Measurements from ENCODE around the gene ANXA10.
A peak's percentile ranks its signal among the peaks of the same experiment; 100 is the strongest.
"Not testable (repeated sequence)": the region's sequence is repeated elsewhere in the genome, so short reads cannot be mapped to it uniquely, and the experiment has no call there.

ANXA10 gene

DNA sequence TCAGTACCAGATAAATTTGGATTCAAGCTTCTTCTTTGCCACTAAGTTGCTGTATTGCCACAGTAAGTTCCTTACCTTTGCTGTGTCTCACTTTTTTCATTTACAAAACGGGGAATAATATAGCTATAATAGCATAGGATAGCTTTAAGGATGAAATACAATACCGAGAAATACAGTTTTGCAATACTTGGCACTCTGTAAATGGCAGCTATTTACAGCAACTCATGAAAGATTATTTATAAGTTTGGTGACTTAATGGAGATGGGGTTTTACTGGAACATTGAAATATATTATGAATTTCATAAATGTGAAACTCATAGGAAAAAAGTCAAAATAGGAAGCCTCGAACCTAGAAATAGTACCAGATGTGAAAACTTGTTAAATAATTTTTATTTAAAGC, 27.6 kb downstream of the ANXA10 start:
- DNase-seq, result no peak

DNA sequence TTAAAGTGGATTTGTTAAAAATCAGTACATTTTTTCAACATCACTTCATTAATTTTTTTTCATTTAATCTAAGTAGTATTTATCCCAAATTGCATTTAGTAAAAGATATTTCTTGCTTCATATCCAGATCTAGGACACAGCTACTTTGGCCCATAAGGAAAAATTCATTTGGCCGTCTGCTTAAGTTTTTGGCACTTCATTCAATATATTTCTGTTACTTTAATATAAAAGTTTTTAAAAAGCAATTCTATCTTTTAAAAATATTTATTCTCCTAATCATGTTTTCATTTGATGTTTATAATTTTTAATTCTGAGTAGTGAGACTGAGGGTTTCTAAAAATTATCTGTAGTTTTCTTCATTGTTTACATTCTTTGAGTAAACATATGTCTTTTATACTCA, 28.5 kb downstream of the ANXA10 start:
- DNase-seq, result no peak

DNA sequence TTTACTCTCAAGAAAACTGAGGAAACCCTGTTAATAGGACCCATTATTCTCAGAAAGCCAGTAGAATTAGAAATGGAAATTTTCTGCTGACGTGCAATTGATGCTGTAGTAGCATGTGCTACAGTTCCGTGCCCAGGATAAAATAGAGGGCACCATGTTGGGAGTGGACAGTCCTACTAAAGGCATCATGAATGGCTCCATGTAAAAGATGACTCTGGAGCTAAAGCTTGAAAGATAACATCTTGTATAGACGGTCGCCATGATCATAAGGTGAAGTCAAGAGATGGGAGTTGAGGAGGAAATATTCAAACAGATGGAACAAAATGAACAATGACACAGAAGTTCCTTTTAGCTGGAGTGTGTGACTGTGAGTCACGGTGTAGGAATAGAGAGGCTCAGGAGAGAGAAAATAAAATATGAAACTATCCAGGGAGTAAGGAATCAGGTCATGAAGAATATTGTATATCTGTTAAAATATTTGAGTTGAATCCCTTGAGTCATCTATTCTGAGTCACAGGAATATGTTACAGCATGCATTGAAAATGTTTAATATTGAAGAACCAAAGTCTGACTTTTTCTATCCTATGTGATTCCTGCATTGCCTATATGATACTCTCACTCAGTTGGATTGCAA, 31.8 kb downstream of the ANXA10 start:
- no peak for DNase-seq

DNA sequence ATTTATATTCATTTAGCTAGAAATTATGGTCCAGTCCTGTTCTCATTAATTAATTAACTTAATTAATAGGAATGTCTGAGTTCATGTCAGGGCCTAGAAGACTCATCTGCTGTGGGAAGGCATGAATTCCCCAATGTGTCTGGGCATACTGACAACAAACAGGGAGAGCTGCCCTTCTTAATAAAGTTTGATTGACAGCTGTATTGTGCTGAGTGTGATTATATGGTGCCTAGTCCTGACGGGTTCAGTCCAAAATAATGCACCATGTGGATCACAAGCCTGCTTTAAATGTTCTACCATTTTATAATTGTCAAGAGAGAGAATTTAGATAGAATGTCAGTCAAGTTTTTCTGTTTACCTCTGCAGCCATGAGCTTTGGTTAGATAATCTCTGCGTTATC, 34.6 kb downstream of the ANXA10 start:
- no peak for DNase-seq

DNA sequence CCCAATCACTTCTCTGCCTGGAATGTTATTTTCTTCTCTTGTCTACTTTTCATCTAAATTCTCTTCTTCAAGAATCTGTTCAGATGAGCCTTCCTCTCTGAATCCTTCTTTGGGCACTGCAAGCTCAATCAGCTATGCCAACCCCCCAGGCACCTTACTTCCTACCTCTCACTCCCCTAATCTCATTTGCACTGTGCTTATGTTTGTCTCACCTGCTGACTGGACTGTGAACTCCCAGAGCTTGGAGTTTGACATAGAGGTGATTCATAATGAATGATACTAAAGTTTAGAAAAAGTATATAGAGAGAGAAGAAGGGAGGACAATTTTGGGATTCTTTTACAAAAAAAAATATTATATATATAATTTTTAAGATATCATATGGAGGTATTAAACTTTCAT, 36.3 kb downstream of the ANXA10 start:
- no peak for DNase-seq

DNA sequence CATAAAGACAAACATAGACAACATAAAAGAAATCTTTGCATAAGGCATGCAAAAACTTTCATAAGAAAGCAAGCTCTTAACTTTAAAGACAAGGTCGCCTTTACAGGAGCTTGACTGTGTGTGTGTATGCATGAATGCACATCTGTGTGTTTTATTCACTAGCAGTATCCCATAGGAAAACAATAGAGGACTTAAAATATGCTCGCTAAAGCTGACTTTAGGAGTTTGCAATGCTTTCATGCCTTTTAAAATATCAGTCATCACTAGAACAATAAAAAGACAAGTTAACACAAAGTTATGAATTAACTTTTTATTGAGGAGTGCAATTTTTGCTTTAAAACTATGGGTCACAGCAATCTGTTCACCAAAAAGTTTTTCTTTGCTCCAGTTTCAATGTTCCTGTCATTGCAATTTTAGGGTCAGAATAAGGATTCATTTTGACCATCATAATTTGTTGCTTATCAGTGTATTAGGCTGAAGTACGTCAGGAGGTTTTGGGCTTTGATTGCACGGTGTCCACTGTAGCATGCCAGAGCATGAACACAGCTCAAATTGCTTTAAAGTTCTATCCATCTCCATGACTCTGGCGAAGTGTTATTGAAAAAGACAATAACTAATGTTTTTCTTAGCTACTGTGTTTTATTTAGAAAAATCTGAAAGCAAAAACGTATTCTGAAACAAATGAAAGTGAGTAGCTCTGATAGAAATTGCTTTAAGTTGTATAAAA, 36.9 kb downstream of the ANXA10 start:
- DNase-seq, result no peak

DNA sequence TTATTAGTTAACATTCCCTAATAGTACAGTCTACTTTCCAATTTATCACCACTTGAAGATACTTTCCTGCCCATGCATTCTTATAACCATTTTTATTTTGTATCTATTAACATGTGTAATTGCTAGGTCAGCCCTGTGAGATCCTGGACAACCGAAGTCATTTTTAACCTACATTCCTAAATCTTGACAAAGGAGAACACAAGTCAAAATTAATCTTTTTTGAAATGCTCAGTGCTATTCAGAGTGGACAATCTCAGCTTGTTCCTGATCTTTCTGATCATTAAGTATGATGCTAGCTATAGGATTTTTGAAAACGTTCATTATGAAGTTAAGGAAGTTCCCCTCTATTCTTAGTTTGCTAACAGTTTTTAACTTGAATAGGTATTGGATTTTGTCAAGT, 37.5 kb downstream of the ANXA10 start:
- no peak for DNase-seq

DNA sequence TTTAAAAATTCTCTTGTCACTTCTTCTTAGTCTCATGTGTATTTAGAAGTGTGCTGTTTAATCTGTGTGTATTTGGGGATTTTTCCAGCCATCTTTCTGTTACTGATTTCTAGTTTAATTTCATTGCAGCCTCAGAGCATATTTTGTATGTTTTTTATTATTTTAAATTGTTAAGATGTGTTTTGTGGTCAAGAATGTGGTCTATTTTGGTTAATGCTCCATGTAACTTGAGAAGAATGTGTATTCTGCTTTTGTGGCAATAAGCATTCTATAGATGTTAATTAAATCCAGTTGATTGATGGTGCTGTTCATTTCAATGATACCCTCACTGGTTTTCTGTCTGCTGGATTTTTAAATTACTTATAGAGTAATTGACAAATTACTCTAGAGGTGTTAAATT, 38.9 kb downstream of the ANXA10 start:
- DNase-seq, result no peak

DNA sequence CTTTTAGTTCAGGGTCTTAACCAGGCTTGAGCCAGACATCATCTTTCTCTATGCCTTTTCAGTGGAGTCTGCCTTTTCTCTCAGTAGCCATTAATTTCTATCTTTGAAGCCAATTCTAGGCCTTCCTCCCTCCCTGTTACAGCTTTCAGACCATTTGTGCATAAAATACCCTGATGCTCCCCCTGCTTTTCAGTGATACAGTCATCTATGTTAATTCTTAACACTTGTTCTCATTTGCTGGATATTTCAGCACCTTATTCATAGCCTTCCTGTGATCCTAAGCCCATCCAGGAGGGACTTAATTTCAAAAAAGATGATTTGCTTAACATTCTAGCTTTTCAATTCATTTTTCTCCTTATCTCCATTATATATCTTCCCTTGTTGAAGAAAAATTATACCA, 42.3 kb downstream of the ANXA10 start:
- DNase-seq, result no peak

DNA sequence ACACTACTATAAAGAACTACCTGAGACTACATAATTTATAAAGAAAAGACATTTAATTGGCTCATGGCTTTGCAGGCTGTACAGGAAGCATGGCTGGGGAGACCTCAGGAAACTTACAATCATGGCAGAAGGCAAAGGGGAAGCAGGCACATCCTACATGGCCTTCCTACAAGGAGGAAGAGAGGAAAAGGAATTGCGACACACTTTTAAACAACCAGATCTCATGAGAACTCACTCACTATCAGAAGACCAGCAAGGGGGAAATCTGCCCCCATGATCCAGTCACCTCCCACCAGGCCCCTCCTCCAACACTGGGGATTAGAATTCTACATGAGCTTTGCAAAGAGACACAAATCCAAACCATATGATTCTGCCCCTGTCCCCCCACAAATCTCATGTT, 43.5 kb downstream of the ANXA10 start:
- not testable (repeated sequence) for DNase-seq

DNA sequence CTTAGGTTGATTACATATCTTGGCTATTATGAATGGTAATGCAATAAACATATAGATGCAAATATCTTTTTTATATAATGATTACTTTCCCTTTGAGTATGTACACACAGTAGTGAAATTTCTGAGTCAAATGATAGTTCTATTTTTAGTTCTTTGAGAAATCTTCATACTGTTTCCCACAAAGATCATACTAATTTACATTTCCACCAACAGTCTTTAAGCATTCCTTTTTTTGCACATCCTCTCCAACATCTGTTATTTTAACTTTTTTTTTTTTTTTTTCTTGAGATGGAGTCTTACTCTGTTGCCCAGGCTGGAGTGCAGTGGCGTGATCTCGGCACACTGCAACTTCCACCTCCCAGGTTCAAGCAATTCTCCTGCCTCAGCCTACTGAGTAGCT, 45.4 kb downstream of the ANXA10 start:
- DNase-seq, result not testable (repeated sequence)

DNA sequence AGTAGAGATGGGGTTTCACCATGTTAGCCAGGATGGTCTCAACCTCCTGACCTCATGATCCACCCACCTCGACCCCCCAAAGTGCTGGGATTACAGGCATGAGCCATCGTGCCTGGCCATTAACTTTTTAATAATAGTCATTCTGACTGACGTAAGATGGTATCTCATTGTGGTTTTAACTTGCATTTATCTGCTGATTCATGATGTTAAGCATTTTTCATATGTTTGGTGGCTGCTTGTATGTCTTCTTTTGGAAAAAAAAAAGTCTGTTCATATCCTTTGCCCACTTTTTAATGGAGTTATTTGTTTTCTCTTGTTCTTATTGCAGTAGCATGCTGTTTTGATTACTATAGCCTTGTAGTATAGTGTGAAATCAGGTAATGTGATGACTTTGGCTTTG, 45.8 kb downstream of the ANXA10 start:
- DNase-seq, result no peak

DNA sequence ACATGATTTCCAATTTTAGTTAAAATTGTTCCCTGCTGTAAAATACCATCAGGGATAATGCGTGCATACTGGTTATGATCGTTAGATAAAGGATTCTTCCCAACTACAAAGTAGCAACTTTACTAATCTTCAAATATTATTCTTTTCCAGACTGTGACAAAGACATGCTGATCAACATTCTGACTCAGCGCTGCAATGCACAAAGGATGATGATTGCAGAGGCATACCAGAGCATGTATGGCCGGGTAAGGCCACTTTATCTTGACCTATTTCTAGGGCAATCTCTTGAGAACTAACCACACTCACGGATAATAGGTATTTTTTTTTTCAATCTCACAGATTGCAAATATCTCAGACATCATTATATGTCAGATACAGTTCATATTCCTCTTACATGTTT, 47.0 kb downstream of the ANXA10 start:
- DNase-seq, result no peak

DNA sequence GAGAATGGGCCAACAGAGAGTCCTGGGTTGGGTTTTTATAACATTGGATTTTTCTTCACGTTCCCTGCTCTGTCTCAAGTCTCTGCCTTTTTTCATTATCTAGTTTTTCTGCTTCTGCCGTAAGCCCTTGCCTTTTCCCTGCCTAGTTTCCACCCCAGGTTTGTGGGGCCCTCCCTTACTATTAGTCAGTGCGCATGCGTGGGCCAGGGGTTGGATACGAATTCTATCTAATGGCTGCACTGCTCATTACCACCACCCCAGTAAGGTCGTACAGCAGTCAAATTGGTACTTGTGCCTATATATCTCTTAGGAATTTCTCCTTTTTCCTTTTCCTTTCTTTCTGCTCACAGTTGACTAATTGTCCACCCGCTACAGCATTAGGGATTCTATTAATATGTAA, 49.4 kb downstream of the ANXA10 start:
- no peak for DNase-seq

DNA sequence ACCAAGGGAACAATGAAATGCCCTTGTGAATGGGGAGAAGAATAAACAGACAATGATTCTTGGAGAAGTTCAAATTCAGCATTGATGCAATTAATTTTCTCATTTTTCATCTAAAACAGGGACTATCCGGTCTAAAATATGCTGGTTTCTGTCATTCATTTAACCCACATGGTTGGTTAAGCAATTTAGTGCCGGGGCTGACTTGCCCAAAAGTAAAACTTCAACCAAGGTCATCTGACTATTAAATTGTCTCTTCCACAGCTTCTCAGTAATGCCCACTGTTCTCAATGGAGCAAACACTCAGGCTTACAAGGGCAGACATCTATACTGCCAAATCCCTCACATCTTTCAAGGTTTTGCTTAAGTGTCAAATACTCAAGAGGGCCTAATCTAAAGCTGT, 51.3 kb downstream of the ANXA10 start:
- no peak for DNase-seq

DNA sequence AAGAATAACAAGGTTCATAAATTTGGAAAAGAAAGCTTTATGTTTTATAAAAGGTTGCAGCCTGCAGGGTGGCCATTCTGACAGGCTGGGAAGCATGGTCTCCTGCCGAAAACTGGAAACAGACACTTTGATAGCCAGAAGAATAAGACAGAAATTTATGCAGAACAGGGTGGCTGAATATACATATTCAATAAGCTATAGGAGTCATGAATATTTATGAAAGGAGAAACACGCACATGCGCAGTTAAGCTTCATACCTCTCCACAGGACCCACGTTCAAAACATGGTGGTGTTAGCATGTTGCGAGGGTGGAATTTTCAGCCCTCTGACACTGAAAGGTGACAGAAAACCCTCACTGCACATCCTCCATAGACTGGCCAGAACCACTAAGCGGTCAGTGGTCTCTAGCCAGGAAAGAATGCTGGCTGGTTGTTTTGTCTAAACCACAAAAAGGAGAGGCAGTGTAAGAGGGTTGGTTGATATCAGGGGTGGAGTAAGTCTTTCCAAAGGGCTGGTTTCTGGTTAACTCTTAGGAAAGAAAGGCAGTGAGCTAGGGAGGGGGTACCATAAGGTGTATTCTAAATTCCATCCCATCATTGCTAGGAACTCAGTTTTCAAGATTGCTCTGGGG, 58.2 kb downstream of the ANXA10 start:
- no peak for DNase-seq

DNA sequence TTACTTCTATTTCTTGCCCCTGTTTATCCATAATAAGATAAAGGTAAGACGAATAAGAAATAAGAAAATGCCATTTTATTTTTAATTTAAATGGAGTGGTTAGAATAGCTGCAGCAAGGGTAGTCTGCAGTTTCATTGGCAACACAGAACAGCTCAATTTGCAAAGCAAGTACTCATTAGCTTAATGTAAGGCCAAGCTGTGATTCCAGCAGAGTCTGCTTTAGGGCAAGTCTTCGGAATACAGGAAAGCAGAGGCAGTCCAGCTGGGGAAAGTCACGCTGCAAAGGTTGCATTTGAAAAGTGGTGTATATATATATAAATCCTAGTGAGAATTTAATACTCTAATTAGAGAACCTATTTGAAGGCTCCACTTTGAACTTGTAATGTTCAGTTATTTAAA, 59.0 kb downstream of the ANXA10 start:
- DNase-seq, result no peak

DNA sequence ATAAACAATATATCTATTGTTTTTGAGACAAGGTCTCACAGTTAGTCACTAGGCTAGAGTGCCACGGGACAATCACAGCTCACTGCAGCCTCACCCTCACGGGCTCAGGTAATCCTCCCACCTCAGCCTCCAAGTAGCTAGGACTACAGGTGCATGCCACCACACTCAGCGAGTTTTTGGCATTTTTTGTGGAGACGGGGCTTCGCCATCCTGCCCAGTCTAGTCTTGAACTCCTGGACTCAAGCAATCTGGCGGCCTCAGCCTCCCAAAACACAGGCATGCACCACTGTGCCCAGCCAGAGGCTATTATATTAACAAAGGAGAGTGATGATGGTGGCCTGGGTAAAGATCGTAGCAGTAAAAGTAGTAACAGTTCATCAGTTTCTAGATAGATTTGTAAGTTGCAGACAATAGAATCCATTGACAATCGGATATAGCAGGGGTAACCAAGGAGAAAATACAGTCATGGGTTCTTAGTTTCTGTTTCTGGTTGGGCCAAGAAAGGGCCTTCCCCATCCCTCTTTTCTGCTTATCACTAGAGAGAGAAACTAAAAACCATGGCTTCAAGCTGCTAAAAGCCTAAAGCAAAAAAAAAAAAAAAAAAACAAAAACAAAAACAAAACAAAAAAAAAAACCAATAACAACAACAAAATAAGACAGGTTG, 60.6 kb downstream of the ANXA10 start:
- DNase-seq, result no peak

DNA sequence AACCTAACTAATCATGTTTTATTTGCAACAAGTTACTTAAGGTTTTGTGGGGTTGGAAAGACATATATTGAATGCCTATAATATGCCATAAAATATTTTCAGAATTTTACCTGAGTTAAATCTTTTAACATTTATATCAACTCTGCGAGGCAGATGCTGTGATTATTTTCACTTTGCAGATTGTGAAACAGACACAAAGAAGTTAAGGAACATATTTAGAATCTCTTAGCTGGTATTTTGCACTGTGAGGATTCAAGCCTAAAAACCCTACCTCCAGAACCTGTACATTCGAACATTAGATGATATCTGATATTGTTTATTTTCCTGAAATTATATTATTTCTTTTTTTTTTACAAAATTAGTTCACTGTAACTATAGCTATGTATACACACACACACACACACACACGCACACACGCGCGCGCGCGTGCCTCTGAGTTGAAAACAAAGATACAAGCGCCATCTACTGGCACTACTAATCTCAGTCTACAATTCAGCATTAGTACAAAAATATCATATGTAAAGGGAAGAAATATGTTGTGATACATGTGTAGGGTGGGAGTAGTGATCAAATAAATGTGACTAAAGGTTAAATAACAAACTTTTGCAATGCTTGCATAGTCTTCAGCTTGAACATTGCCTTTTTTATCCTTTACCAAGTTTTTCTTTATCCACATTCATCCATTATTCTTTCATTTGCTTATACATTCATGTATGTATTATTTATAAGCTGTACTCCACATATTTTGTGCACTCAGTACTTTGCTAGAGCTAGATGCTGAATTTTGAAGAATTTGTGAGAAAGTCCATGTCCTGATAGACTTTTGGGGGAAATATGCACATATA, 61.5 kb downstream of the ANXA10 start:
- peak; percentile 69 for DNase-seq

DNA sequence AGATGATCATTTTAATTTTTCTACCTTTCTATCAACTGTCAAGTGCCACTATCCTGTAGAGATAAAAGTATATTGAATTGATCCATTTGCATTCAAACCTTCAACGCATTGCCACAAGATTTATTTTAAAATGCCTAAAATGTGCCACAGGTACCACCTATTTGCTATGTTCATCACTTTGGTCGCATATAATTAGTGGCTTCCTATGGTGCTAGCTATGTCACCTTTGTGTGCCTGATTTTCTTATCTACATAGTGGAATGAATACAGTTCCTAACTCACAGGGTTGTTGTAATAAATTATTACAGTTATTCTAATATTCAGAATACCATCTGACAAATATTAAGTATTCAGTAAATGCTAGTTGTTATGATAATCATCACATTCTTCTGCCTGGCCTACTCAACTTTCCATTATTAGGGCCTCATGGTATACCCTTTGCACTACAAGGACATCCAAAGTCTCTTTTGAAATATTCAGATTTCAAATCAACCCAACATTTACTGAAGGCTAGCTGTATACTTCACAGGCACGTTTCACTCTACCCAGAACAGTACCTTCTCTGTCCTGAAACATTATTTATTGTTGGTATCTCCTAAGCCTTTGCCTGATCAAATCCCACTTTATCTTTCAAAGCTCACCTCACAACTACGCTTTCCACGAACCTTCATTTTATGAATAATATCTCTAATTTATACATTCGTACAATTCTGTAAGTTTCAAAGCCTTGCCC, 62.4 kb downstream of the ANXA10 start:
- no peak for DNase-seq

DNA sequence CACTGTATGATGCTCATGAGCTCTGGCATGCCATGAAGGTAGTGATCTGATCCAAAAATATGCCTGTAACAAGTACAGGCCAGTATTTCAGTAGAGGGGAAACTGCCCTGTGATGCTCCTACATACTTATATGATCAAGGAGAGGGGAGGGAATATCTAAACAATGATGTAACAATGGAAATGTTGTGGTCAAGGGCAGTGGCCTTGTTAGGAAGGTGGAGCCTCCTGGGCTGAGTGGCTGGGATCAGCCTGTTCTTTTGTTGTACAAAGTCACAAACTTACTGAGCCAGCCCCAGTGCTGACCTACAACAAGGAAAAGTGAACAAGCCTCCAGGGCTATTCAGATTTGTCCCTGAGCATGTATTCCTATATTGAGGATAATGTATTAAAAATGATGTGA, 70.3 kb downstream of the ANXA10 start:
- no peak for DNase-seq

DNA sequence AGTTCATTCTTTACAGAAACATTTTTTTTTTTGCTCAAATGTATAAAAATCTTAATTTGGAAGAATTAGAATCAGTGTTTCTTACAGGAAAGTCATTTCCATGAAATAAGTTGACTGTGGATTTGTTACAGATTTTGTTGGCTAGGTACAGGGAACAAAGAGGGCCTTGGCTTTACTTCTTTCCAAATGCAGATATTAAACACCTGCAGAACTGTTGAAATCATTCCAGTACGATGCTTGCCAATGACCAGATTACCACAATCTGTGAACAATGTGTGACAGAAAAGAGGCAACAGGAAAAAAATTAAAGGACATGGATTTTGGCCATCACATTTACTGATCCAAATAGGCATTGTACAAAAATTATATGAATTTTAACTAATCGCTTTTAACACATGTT, 70.8 kb downstream of the ANXA10 start:
- no peak for DNase-seq

Data from CD4-positive, alpha-beta T cell treated with Interleukin-17A for 4 hours (primary cell).